ENCODE data around the gene SLC6A20. TPM values are rescaled to one million over a fixed set of nuclear protein-coding genes. Genes with fewer than 3 reads are reported as not detected.

SLC6A20 gene
- total RNA-seq = 0.13 TPM in 1 of 2 replicates, not detected in the other

- no peak for TF ChIP-seq CTCF (IDR thresholded peaks at IDR 0.05; ENCODE audit: insufficient read depth, low read length, severe bottlenecking)
- peak within 1 kb of the TSS; percentile 27 for H3K4me3 ChIP-seq (ENCODE audit: low read depth, low read length)
- FAIRE-seq (no peak), DNase-seq (ENCODE audit: low read depth) (peak; percentile 17)
- no peaks in the 10 kb centered on the region for H3K36me3 ChIP-seq (ENCODE audit: control insufficient read depth, insufficient read depth, low read length)
- H3K27me3 ChIP-seq (ENCODE audit: control insufficient read depth, insufficient read depth, low read length) = peaks cover 23% of the 10 kb centered on the region
Observed at GRCh38 chr3:45795882-45796765, at the start of gene SLC6A20. Gene SLC6A20, minus strand, starts transcription at chr3:45796536. Its CDS starts 117 bp downstream, at chr3:45796419.

GRCh38 chr3:45844616-45845015, 48.3 kb upstream of the SLC6A20 start:
- Histone ChIP-seq H3K27me3 (ENCODE audit: control insufficient read depth, insufficient read depth, low read length) (peaks cover 4% of the 10 kb centered on the region), H3K36me3 (ENCODE audit: control insufficient read depth, insufficient read depth, low read length) (no peaks in the 10 kb centered on the region), H3K4me3 (ENCODE audit: low read depth, low read length) (no peak overlapping the region)
- TF ChIP-seq CTCF (IDR thresholded peaks at IDR 0.05; ENCODE audit: insufficient read depth, low read length, severe bottlenecking) = no peak
- FAIRE-seq = no peak
- DNase-seq (ENCODE audit: low read depth) = no peak

GRCh38 chr3:45842851-45843625, 46.7 kb upstream of the SLC6A20 start:
- no peak for DNase-seq (ENCODE audit: low read depth)
- no peak overlapping the region for H3K4me3 ChIP-seq (ENCODE audit: low read depth, low read length)
- no peak for FAIRE-seq
- H3K27me3 ChIP-seq (ENCODE audit: control insufficient read depth, insufficient read depth, low read length) = peaks cover 2% of the 10 kb centered on the region
- no peaks in the 10 kb centered on the region for H3K36me3 ChIP-seq (ENCODE audit: control insufficient read depth, insufficient read depth, low read length)
- TF ChIP-seq CTCF (IDR thresholded peaks at IDR 0.05; ENCODE audit: insufficient read depth, low read length, severe bottlenecking) = no peak

- no peak for TF ChIP-seq CTCF (IDR thresholded peaks at IDR 0.05; ENCODE audit: insufficient read depth, low read length, severe bottlenecking)
- H3K27me3 ChIP-seq (ENCODE audit: control insufficient read depth, insufficient read depth, low read length) = no peaks in the 10 kb centered on the region
- H3K4me3 ChIP-seq (ENCODE audit: low read depth, low read length) = peak within 1 kb of the TSS; percentile 91
- no peaks in the 10 kb centered on the region for H3K36me3 ChIP-seq (ENCODE audit: control insufficient read depth, insufficient read depth, low read length)
- peak; percentile 13 for FAIRE-seq
- peak; percentile 94 for DNase-seq (ENCODE audit: low read depth)
Observed at GRCh38 chr3:45841757-45842491, 45.6 kb upstream of the SLC6A20 start, which contains the start of gene LZTFL1. Gene LZTFL1, minus strand, starts transcription at chr3:45842119. Its CDS starts 128 bp downstream, at chr3:45841991.

GRCh38 chr3:45841420-45841756, 45.1 kb upstream of the SLC6A20 start:
- Histone ChIP-seq H3K27me3 (ENCODE audit: control insufficient read depth, insufficient read depth, low read length) (no peaks in the 10 kb centered on the region), H3K36me3 (ENCODE audit: control insufficient read depth, insufficient read depth, low read length) (peaks cover 2% of the 10 kb centered on the region), H3K4me3 (ENCODE audit: low read depth, low read length) (peak overlapping the region; percentile 91)
- peak; percentile 29 for DNase-seq (ENCODE audit: low read depth)
- TF ChIP-seq CTCF (IDR thresholded peaks at IDR 0.05; ENCODE audit: insufficient read depth, low read length, severe bottlenecking) = no peak
- no peak for FAIRE-seq

All from bronchial epithelial cell (primary cell).